GM23338 (cell line): ENCODE measurements around the gene SEC16A.

Experiments
- POLR2AphosphoS5 ChIP-seq: IDR thresholded peaks from 2 replicates; pipeline ENCODE4 v1.6.1; 2016; ENCODE audit warnings: antibody characterized with exemption, low read depth
- TF ChIP-seq, protein P1 (sequence below), 2 experiments: fragments of 200-600 bp in 1 of 2; sonication (generic) in 1 of 2; conservative IDR thresholded peaks; 2 replicates each; pipeline versions ENCODE4 v1.5.1 to v1.6.1; 2016 to 2017; ENCODE audit warnings: antibody characterized with exemption in 2 of 2, low read depth in 2 of 2, mild to moderate bottlenecking in 2 of 2, moderate library complexity in 1 of 2
- TF ChIP-seq, protein P2 (sequence below): IDR thresholded peaks from 2 replicates; pipeline ENCODE4 v1.6.1; 2016; ENCODE audit warnings: antibody characterized with exemption

GRCh38 chr9:136470356-136470755 lies 12.5 kb downstream of the SEC16A start:
- TF ChIP-seq, protein P1, sequence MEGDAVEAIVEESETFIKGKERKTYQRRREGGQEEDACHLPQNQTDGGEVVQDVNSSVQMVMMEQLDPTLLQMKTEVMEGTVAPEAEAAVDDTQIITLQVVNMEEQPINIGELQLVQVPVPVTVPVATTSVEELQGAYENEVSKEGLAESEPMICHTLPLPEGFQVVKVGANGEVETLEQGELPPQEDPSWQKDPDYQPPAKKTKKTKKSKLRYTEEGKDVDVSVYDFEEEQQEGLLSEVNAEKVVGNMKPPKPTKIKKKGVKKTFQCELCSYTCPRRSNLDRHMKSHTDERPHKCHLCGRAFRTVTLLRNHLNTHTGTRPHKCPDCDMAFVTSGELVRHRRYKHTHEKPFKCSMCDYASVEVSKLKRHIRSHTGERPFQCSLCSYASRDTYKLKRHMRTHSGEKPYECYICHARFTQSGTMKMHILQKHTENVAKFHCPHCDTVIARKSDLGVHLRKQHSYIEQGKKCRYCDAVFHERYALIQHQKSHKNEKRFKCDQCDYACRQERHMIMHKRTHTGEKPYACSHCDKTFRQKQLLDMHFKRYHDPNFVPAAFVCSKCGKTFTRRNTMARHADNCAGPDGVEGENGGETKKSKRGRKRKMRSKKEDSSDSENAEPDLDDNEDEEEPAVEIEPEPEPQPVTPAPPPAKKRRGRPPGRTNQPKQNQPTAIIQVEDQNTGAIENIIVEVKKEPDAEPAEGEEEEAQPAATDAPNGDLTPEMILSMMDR (conservative IDR thresholded peaks at IDR 0.05; ENCODE audit: low read depth in 2 of 2), result no peak
- TF ChIP-seq, protein P2, sequence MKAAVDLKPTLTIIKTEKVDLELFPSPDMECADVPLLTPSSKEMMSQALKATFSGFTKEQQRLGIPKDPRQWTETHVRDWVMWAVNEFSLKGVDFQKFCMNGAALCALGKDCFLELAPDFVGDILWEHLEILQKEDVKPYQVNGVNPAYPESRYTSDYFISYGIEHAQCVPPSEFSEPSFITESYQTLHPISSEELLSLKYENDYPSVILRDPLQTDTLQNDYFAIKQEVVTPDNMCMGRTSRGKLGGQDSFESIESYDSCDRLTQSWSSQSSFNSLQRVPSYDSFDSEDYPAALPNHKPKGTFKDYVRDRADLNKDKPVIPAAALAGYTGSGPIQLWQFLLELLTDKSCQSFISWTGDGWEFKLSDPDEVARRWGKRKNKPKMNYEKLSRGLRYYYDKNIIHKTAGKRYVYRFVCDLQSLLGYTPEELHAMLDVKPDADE, result no peak
- TF ChIP-seq POLR2AphosphoS5, result no peak
